Activated CD4-positive, alpha-beta T cell treated with anti-CD3 and anti-CD28 coated beads, Interleukin-2, amount 50 U/mL, for 1 hour (primary cell): Measurements from ENCODE around the gene CD200R1.
"Not testable (repeated sequence)": the region's sequence is repeated elsewhere in the genome, so short reads cannot be mapped to it uniquely, and the experiment has no call there.

Experiments
- DNase-seq: peaks from one replicate; pipeline ENCODE4 v3.0.0-alpha.2; 2020

CD200R1 gene

GRCh38 chr3:112973325-112974177, 1.4 kb downstream of the CD200R1 start:
- DNase-seq = no peak

DNA sequence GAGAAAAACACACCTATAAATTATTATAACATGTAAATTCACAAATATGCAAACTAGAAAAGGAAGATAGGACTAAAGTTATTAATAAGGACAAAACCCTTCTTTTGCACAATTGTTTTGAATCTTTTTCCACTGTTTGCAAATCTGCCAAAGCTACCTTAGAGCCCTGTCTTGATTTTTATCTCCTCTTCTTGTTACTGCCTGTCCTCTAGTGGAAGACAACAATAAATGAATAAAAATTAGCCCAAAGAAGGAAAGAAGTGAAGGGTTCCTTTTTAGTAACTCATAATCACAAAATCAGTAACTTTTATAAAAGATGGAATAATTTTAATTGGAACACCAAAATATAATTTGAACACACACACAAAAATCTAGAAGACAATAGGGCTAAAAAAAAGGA, 2.7 kb downstream of the CD200R1 start:
- DNase-seq = no peak

DNA sequence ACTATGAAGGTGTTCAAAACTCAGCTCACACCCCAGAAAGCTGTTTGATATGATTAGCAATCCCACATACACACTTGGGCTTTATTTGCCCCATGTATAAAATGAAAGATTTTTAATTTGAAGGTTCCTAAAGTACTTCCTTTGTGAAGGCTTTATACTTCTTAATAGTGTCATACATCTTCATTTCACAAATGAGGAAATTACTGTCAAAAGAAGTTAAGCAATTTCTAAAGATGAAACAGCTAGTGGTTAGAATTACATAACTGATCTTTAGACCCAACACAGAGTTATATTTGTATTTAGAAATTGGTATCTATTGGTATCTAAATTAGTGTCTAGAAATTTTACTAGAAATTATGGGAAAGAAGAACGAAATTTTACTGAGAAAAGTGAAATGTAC, 7.1 kb downstream of the CD200R1 start:
- no peak for DNase-seq

DNA sequence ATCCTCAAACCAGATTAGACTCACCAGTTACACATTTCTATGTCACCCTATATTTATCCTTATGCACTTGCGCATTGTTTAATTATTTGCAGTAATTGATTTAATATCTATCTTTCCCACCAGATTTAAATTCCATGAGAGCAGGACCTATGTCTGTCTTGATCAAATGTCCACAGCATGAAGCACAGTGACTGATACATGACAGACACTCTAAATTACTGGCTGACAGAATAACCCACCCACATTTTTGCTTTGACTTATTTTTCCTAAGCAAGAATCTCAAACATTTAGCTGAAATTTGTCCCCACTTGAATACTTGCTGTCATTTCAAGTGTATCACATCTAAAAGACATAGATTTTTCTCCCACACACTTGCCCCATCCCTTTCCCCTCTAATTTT, 7.5 kb downstream of the CD200R1 start:
- no peak for DNase-seq

- no peak for DNase-seq
Measured at GRCh38 chr3:112966633-112967032, 8.3 kb downstream of the CD200R1 start.

- DNase-seq = no peak
Measured at GRCh38 chr3:112965656-112966055, 9.2 kb downstream of the CD200R1 start.

- no peak for DNase-seq
Measured at GRCh38 chr3:112963683-112964082, 11.2 kb downstream of the CD200R1 start.

DNA sequence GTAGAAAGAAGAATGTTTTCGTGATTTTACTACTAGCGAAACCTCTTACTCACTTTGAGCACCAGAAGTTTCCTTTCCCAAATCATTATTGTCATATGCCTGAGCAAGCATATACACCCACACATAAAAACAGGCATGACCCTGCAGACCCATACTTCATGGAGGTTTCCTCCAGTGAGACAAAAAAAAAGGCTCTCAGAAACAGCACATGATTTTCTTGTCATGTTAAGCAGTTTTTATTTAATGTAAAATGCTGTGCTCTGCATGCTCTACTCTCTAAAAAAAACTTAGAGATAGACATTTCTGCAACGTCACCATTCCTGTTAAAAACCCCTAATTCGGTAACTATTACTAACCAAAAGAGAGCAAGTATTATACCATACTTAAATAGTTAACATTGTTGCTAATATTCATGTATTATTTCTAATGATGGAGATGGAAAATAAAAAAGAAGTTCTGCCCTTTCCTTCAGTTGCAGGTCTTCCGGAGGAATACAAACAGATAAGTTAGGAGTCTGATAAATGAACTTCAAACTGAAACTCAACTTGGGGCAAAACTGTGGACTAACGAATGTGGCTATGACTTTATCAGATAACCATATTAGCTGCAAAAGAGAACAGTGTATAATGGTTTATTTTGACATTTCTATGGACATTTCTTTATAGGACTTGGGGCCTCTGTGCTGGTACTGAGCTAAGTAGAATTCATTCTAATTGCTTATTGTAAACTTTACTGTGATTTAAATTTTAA, 15.9 kb downstream of the CD200R1 start:
- no peak for DNase-seq

DNA sequence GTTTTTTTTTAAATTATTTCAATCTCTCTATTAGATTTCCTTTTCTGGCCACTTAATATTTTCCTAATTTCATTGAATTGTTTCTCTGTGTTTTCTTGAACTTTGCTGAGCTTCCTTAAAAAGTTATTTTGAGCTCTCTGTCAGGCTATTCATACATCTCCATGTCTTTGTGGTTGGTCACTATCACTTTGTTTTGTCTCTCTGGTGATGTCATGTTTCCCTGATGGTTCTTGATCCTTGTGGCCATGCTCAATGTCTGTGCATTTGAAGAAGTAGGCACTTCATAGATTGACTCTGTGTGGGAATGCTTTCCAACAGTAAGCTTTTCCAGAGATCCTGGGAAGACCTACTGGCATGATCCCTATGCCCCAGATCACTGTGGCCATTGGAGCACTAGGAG, 18.6 kb downstream of the CD200R1 start:
- DNase-seq = no peak

DNA sequence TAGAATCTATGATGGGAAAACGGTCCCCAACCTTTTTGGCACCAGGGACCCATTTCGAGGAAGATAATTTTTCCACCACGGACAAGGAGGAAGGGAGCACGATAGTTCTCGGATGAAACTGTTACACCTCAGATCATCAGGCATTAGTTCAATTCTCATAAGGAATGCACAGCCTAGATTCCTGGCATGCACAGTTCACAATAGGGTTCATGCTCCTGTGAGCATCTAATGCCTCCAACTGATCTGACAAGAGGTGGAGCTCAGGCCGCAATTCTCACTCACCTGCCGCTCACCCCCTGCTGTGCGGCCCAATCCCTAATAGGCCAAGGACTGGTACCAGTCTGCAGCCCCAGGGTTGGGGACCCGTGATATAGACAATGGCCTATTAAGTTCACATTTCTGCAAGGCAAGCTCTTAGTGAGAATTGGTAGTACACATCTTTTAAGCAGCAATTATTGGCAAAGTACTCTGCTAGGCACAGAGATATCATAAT, 26.5 kb downstream of the CD200R1 start:
- no peak for DNase-seq

DNA sequence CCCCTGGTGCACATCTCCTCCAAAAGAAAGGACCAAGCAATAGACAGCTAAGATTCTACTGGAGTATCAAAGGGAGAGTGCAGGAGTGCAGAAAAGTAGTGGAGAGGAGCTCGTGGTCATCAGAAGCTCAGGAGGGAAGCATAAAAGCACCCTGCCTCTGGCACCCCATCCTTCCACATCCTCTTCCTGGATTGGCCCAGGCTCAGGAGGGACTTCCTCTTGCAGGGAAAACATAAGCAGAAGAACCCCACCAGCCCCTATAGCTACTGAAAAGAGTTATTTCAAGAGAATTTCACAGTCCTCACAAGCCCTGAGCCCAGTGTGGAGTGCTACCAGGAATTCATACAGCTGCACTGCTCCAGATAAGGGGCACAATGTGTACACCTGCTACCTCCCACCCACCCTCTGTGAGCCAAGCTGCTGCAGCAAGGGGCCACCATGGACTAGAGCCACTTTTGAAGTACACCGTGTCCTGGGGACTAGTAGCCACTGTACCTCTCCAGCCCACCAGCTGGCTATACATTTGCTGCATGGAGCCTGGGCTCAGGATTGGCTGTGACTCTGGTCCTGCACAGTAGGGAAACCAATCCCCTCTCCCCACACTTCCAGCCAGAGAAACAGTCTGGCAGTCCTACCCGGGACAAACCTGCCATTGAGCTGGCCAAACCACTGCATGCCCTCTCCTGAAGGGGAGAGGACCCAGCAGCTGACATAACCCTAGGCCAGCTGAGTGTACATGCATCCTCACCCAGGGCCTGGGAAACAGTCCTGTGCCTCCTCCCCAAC, 43.0 kb downstream of the CD200R1 start:
- DNase-seq = no peak

DNA sequence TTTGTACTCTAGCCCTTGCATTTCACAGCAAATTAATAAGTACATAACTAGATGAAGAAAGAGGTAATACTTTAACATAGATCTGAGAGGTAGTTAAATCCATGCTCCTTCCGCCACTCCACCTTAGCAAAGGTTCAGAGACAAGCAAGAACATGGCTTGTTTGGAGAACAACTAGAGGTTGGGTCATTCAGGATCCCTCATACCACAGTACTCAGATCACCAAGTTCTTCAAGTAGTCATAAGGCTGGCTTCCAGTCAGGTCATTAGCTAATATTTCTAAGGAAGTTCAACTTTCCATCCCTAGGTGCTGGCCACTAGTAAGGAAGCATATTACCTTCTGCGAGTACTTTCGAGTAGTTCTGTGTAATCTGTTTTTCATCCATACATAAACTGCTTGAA, 44.1 kb downstream of the CD200R1 start:
- no peak for DNase-seq

DNA sequence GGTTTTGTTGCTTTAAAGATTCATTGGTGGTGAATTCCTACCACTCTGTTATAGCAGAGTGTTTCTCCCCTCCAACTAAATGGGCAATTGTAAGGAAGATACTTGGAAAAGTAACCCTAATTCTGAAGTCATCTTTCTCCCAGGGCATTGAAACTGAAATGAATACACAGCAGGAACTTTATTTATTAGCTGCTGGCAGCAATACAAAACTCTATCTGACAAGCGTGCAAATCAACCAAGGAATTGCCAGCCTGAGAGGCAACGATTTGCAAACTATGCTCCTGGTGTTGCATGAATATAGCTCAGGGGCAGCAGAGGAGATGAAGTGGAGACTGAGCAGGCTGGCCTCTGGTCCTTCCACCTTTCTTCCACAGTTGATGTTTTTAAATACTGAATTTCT, 48.9 kb downstream of the CD200R1 start:
- no peak for DNase-seq

GRCh38 chr3:112925560-112925959, 49.3 kb downstream of the CD200R1 start:
- DNase-seq = no peak

DNA sequence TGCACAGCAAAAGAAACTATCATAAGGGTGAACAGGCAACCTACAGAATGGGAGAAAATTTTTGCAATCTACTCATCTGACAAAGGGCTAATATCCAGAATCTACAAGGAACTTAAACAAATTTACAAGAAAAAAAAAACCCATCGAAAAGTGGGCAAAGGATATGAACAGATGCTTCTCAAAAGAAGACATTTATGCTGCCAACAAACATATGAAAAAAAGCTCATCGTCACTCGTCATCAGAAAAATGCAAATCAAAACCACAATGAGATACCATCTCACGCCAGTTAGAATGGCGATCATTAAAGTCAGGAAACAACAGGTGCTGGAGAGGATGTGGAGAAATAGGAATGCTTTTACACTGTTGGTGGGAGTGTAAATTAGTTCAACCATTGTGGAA, 55.4 kb downstream of the CD200R1 start:
- not testable (repeated sequence) for DNase-seq

DNA sequence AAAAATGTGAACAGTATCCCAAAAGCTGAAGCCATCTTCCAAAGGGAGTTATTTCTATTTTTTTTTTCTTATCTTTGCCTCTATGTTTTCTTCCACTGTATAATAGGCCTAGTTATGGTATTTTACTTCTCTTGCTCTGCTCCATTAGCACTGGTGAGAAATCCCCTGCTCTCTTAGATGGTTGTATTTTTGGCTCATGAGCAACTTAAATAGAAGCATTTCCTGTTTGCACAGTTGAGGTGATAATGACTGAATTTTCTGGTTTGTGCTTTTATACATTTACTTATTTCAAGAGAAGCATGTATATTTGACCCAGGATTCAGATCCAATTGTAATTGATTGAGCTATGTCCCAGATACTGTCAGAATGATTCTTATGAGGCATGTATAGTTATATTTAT, 66.7 kb downstream of the CD200R1 start:
- no peak for DNase-seq

GRCh38 chr3:112904786-112905185, 70.1 kb downstream of the CD200R1 start:
- DNase-seq = no peak

DNA sequence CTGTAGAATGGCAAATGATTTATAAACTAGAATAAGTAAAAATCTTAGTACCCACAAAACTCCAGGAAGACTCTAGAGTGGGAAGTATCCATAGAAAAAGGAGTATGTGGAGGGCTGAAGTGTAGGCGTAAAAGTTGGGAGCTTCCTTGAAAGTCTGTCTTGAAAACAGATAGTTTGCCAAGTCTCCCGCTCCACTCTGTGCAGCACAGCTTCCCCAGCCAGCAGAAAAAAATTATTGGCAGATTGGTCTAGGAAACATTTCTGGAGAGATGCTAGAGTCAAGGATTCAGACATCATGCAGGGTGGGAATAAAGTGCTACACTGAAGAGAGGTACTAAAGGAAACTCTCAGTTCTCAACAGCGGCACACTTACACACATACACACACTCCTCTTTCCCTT, 74.8 kb downstream of the CD200R1 start:
- no peak for DNase-seq

GRCh38 chr3:112897791-112898190, 77.1 kb downstream of the CD200R1 start:
- DNase-seq = no peak

- DNase-seq = no peak
Measured at GRCh38 chr3:112894258-112894657, 80.6 kb downstream of the CD200R1 start.

DNA sequence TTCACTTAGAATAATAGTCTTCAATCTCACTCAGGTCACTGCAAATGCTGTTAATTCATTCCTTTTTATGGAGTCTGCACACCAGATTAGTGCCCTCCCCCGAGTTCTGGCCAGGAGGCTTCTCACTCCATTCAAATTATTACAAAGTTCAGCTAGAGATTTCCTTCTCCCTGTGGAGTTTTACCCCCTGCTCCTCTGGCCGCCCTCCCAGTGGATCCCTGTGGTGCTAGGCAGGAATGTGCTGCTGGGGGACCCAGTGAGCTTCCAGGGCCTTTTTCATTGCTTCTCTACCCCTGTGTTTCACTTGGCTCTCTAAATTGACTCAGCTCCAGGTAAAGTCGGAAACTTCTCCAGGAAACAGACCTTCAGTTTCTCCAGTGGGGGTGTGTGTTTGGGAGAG, 85.5 kb downstream of the CD200R1 start:
- no peak for DNase-seq

GRCh38 chr3:112888381-112889085, 86.4 kb downstream of the CD200R1 start:
- no peak for DNase-seq
